SK-N-SH treated with all-trans-retinoic acid at 6 μM for 48 hours (cell line): ENCODE results near the gene AK3.

ENCODE experiments used
- ATAC-seq: fragments of 200-7000 bp; cut with Tn5 transposase; 3 replicates; pipeline ENCODE4 v1.9.1; 2020; ENCODE audit warnings: mild to moderate bottlenecking, moderate library complexity
- ARNTL ChIP-seq: fragments of 450-650 bp; formaldehyde crosslinking; IDR thresholded peaks from 2 replicates; pipeline ENCODE4 v1.5.0; 2020; ENCODE audit warnings: low read depth, mild to moderate bottlenecking, moderate library complexity, borderline replicate concordance
- BACH2 ChIP-seq: fragments of 250-450 bp; sonication (Bioruptor Pico); IDR thresholded peaks from 2 replicates; pipeline ENCODE4 v1.9.0; 2021; ENCODE audit warnings: mild to moderate bottlenecking, borderline replicate concordance
- CREB5 ChIP-seq: fragments of 250-450 bp; sonication (Bioruptor Pico); IDR thresholded peaks from 2 replicates; pipeline ENCODE4 v1.5.1; 2020; ENCODE audit warnings: low read depth, mild to moderate bottlenecking, moderate library complexity
- CSRNP3 ChIP-seq: fragments of 250-450 bp; sonication (Bioruptor Pico); IDR thresholded peaks from 2 replicates; pipeline ENCODE4 v1.5.1; 2021; ENCODE audit warnings: mild to moderate bottlenecking, moderate library complexity
- ESRRG ChIP-seq: fragments of 250-450 bp; sonication (Bioruptor Pico); IDR thresholded peaks from 2 replicates; pipeline ENCODE4 v1.6.1; 2021; ENCODE audit warnings: mild to moderate bottlenecking
- GLIS3 ChIP-seq: fragments of 250-450 bp; sonication (Bioruptor Pico); IDR thresholded peaks from 2 replicates; pipeline ENCODE4 v1.5.0; 2020; ENCODE audit warnings: mild to moderate bottlenecking, moderate library complexity
- ISL1 ChIP-seq: fragments of 250-450 bp; sonication (Bioruptor Pico); IDR thresholded peaks from 2 replicates; pipeline ENCODE4 v2.1.2; 2022; ENCODE audit warnings: mild to moderate bottlenecking, moderate library complexity
- OSR1 ChIP-seq: fragments of 250-450 bp; sonication (Bioruptor Pico); IDR thresholded peaks from 2 replicates; pipeline ENCODE4 v1.8.0; 2022; ENCODE audit warnings: moderate library complexity, mild to moderate bottlenecking, inconsistent platforms
- PATZ1 ChIP-seq: fragments of 250-450 bp; sonication (Bioruptor Pico); IDR thresholded peaks from 2 replicates; pipeline ENCODE4 v1.8.0; 2020; ENCODE audit warnings: mild to moderate bottlenecking, moderate library complexity, borderline replicate concordance
- POU6F1 ChIP-seq: fragments of 250-450 bp; sonication (Bioruptor Pico); IDR thresholded peaks from 2 replicates; pipeline ENCODE4 v1.8.0; 2021; ENCODE audit warnings: low read depth, mild to moderate bottlenecking, moderate library complexity, borderline replicate concordance
- PPARA ChIP-seq: fragments of 250-450 bp; sonication (Bioruptor Pico); IDR thresholded peaks from 2 replicates; pipeline ENCODE4 v1.5.0; 2020; ENCODE audit warnings: mild to moderate bottlenecking, borderline replicate concordance
- RARB ChIP-seq: fragments of 250-450 bp; sonication (Bioruptor Pico); IDR thresholded peaks from 2 replicates; pipeline ENCODE4 v1.8.0; 2021; ENCODE audit warnings: mild to moderate bottlenecking, moderate library complexity
- SNAI2 ChIP-seq: fragments of 250-450 bp; sonication (Bioruptor Pico); IDR thresholded peaks from 2 replicates; pipeline ENCODE4 v1.5.0; 2020; ENCODE audit warnings: mild to moderate bottlenecking, moderate library complexity
- TCF4 ChIP-seq: fragments of 250-450 bp; sonication (Bioruptor Pico); IDR thresholded peaks from 2 replicates; pipeline ENCODE4 v1.8.0; 2021; ENCODE audit warnings: mild to moderate bottlenecking, moderate library complexity, borderline replicate concordance
- TOX ChIP-seq: fragments of 250-450 bp; sonication (Bioruptor Pico); IDR thresholded peaks from 2 replicates; pipeline ENCODE4 v1.8.0; 2021; ENCODE audit warnings: mild to moderate bottlenecking, moderate library complexity, borderline replicate concordance
- TSHZ2 ChIP-seq: fragments of 250-450 bp; sonication (Bioruptor Pico); IDR thresholded peaks from 2 replicates; pipeline ENCODE4 v1.5.0; 2020; ENCODE audit warnings: mild to moderate bottlenecking, moderate library complexity
- ZC3H10 ChIP-seq: fragments of 250-450 bp; sonication (Bioruptor Pico); IDR thresholded peaks from 2 replicates; pipeline ENCODE4 v1.5.1; 2021; ENCODE audit warnings: mild to moderate bottlenecking, moderate library complexity
- ZFP3 ChIP-seq: fragments of 250-450 bp; sonication (Bioruptor Pico); IDR thresholded peaks from 2 replicates; pipeline ENCODE4 v1.5.0; 2020; ENCODE audit warnings: mild to moderate bottlenecking, moderate library complexity
- ZFP30 ChIP-seq: fragments of 450-650 bp; formaldehyde crosslinking; IDR thresholded peaks from 2 replicates; pipeline ENCODE4 v1.5.0; 2022; ENCODE audit warnings: mild to moderate bottlenecking, moderate library complexity
- ZNF565 ChIP-seq: fragments of 450-650 bp; formaldehyde crosslinking; conservative IDR thresholded peaks from 2 replicates; pipeline ENCODE4 v1.5.0; 2020; ENCODE audit warnings: low read depth, mild to moderate bottlenecking, moderate library complexity
- ZNF70 ChIP-seq: fragments of 450-650 bp; formaldehyde crosslinking; IDR thresholded peaks from 2 replicates; pipeline ENCODE4 v1.5.0; 2020; ENCODE audit warnings: mild to moderate bottlenecking, moderate library complexity
- ZNF8 ChIP-seq: fragments of 450-650 bp; formaldehyde crosslinking; IDR thresholded peaks from 2 replicates; pipeline ENCODE4 v1.5.0; 2020; ENCODE audit warnings: mild to moderate bottlenecking, moderate library complexity

Gene AK3

GRCh38 chr9:4704129-4704528, 36.9 kb downstream of the AK3 start:
- ATAC-seq, result no peak
- TF ChIP-seq BACH2 (CRISPR knock-in tag) (no peak), ZFP30 (CRISPR knock-in tag) (no peak), CREB5 (CRISPR knock-in tag) (no peak), GLIS3 (CRISPR knock-in tag) (no peak), ZC3H10 (CRISPR knock-in tag) (no peak), ARNTL (CRISPR knock-in tag) (no peak), ZNF565 (no peak), ZFP3 (CRISPR knock-in tag) (no peak), SNAI2 (CRISPR knock-in tag) (no peak), PATZ1 (CRISPR knock-in tag) (no peak), PPARA (no peak), RARB (CRISPR knock-in tag) (no peak), ESRRG (CRISPR knock-in tag) (no peak), OSR1 (CRISPR knock-in tag) (no peak), ISL1 (no peak), TCF4 (CRISPR knock-in tag) (no peak), CSRNP3 (CRISPR knock-in tag) (no peak), ZNF8 (CRISPR knock-in tag) (no peak), POU6F1 (CRISPR knock-in tag) (no peak)

GRCh38 chr9:4701526-4701925, 39.5 kb downstream of the AK3 start:
- TF ChIP-seq ZFP3 (CRISPR knock-in tag) (no peak), TSHZ2 (CRISPR knock-in tag) (no peak), ZNF565 (no peak), PATZ1 (CRISPR knock-in tag) (no peak), ZFP30 (CRISPR knock-in tag) (no peak), OSR1 (CRISPR knock-in tag) (no peak), CSRNP3 (CRISPR knock-in tag) (no peak), ISL1 (no peak), RARB (CRISPR knock-in tag) (no peak), TOX (CRISPR knock-in tag) (no peak), BACH2 (CRISPR knock-in tag) (no peak), GLIS3 (CRISPR knock-in tag) (no peak), ZNF70 (CRISPR knock-in tag) (no peak)
- no peak for ATAC-seq
